ENCODE measurements around the gene NR4A2. TPM values are rescaled to one million over a fixed set of nuclear protein-coding genes. Genes with fewer than 3 reads are reported as not detected.
A peak's percentile ranks its signal among the peaks of the same experiment; 100 is the strongest.

The NR4A2 gene
- total RNA-seq = 10 to 100 TPM in 1 of 4 donors, 1 to 10 TPM in 2, under 1 TPM in 1; 0.83 to 15.9 (median 3.4) TPM

GRCh38 chr2:156332534-156333273 lies at the start of gene NR4A2:
TSS of gene NR4A2 (minus strand) at chr2:156332721. CDS start at chr2:156330186, 2,535 bp downstream.
- peak; percentile 88 to 90 for DNase-seq
- Histone ChIP-seq H3K4me3 (peak within 1 kb of the TSS; percentile 79 to 87), H3K27ac (peak within 1 kb of the TSS; percentile 98 to 99), H3K27me3 (no peaks in the 10 kb centered on the region), H3K9me3 (no peaks in the 10 kb centered on the region), H3K4me1 (no peaks in the 10 kb centered on the region), H3K36me3 (no peaks in the 10 kb centered on the region)
- TF ChIP-seq POLR2A (IDR thresholded peaks at IDR 0.05) = peak; percentile 92 to 93
- TF ChIP-seq CTCF (IDR thresholded peaks at IDR 0.05) = peak in 1 of 4 experiments; percentile 3
- intact Hi-C loops (cut with DNase I; ENCODE audit: low total_unique reads) = loop anchor here (5.0 kb wide), 1 partner anchor 70 kb away; no protein-coding TSS in a partner anchor

DNA sequence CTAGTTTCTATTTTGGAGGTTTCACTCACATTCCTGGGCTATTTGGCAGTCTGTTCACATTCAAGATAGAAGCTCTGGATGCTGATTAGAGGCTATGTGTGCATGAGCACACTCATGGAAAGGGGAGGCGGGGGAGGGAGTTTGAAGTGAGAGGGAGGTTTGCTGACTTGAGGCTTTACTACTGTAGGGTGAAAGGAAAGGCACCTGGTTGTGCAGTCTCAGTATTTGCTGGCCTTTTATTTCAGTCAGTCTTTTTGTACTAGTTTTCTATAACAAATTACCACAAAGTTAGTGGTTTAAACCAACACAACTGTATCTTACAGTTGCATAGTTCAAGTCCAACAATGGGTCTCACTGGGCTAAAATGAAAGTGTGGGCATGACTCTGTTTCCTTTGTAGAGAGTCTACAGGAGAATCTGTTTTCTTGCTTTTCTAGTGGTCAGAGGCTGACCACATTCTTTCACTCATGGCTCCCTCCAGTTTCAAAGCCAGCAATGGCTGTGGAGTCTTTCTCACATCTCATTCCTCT lies 47.7 kb upstream of the NR4A2 start:
- Histone ChIP-seq H3K4me1 (no peaks in the 10 kb centered on the region), H3K27ac (no peak overlapping the region), H3K36me3 (no peaks in the 10 kb centered on the region), H3K27me3 (no peaks in the 10 kb centered on the region), H3K4me3 (no peak overlapping the region), H3K9me3 (no peaks in the 10 kb centered on the region)
- DNase-seq = no peak
- TF ChIP-seq CTCF (IDR thresholded peaks at IDR 0.05) (no peak), POLR2A (IDR thresholded peaks at IDR 0.05) (no peak)
- intact Hi-C loops (cut with DNase I; ENCODE audit: low total_unique reads) = no loop called here

- H3K27me3 ChIP-seq = no peaks in the 10 kb centered on the region
- no peaks in the 10 kb centered on the region for H3K9me3 ChIP-seq
- no peak overlapping the region for H3K4me3 ChIP-seq
- no peaks in the 10 kb centered on the region for H3K36me3 ChIP-seq
- no peak for TF ChIP-seq POLR2A (IDR thresholded peaks at IDR 0.05)
- TF ChIP-seq CTCF (IDR thresholded peaks at IDR 0.05) = no peak
- H3K4me1 ChIP-seq = no peaks in the 10 kb centered on the region
- no peak for DNase-seq
- no peak overlapping the region for H3K27ac ChIP-seq
- intact Hi-C loops (cut with DNase I; ENCODE audit: low total_unique reads) = no loop called here
These were observed 47.2 kb upstream of the NR4A2 start for GRCh38 chr2:156379714-156380113.

GRCh38 chr2:156379071-156379470 lies 46.5 kb upstream of the NR4A2 start:
- Histone ChIP-seq H3K27ac (no peak overlapping the region), H3K36me3 (no peaks in the 10 kb centered on the region), H3K9me3 (no peaks in the 10 kb centered on the region), H3K4me1 (no peaks in the 10 kb centered on the region), H3K27me3 (no peaks in the 10 kb centered on the region), H3K4me3 (no peak overlapping the region)
- TF ChIP-seq POLR2A (IDR thresholded peaks at IDR 0.05) (no peak), CTCF (IDR thresholded peaks at IDR 0.05) (no peak)
- intact Hi-C loops (cut with DNase I; ENCODE audit: low total_unique reads) = no loop called here
- no peak for DNase-seq

GRCh38 chr2:156366753-156367152 lies 34.2 kb upstream of the NR4A2 start:
- TF ChIP-seq CTCF (IDR thresholded peaks at IDR 0.05) = no peak
- no peak for TF ChIP-seq POLR2A (IDR thresholded peaks at IDR 0.05)

More at GRCh38 chr2:156366753-156367152, 34.2 kb upstream of the NR4A2 start:
- H3K27ac ChIP-seq = no peak overlapping the region
- no peaks in the 10 kb centered on the region for H3K4me1 ChIP-seq
- H3K27me3 ChIP-seq = no peaks in the 10 kb centered on the region
- H3K36me3 ChIP-seq = no peaks in the 10 kb centered on the region
- H3K4me3 ChIP-seq = no peak overlapping the region
- no peak for DNase-seq
- no peaks in the 10 kb centered on the region for H3K9me3 ChIP-seq
- intact Hi-C loops (cut with DNase I; ENCODE audit: low total_unique reads) = no loop called here
